Naive thymus-derived CD4-positive, alpha-beta T cell (primary cell): ENCODE measurements around the gene LBX2. TPM values are rescaled to one million over a fixed set of nuclear protein-coding genes. Genes with fewer than 3 reads are reported as not detected.
A peak's percentile ranks its signal among the peaks of the same experiment; 100 is the strongest.

Source experiments
- ATAC-seq: fragments of 150-1000 bp; cut with Tn5 transposase; 2 replicates; pipeline ENCODE4 v1.10.0; 2021; ENCODE audit warnings: mild to moderate bottlenecking, moderate library complexity
- CTCF ChIA-PET: fragments of 350-600 bp; sonication (Branson Sonifier 250); formaldehyde crosslinking; loops from one replicate; lab custom pipeline; 2021; ENCODE audit warnings: antibody characterized with exemption; lab: Charles Lee
- POLR2A ChIA-PET: fragments of 350-600 bp; sonication (Branson Sonifier 250); formaldehyde crosslinking; loops from one replicate; lab custom pipeline; 2021; ENCODE audit warnings: antibody characterized with exemption, inconsistent platforms; lab: Charles Lee
- DNase-seq, 9 donors: peaks; one replicate each; pipeline versions ENCODE4 v3.0.0 to v3.0.0-alpha.2; 2020 to 2022; ENCODE audit warnings: mixed read lengths in 1 of 9
- H3K27ac ChIP-seq: one replicate; pipeline ENCODE4 v1.7.0; 2013; ENCODE audit warnings: mild to moderate bottlenecking, low read depth, low read length, moderate library complexity
- H3K27me3 ChIP-seq, 2 donors: one replicate each; pipeline ENCODE4 v1.7.0; 2013; ENCODE audit warnings: low read length in 2 of 2, mild to moderate bottlenecking in 2 of 2, moderate library complexity in 2 of 2; ENCODE audit not compliant: control insufficient read depth in 2 of 2, insufficient read depth in 2 of 2
- H3K36me3 ChIP-seq, 3 experiments: 1 replicate in 2 of 3; 2 replicates in 1 of 3; pipeline ENCODE4 v1.7.0; 2013; ENCODE audit warnings: low read length in 3 of 3, mild to moderate bottlenecking in 3 of 3, moderate library complexity in 1 of 3; ENCODE audit not compliant: insufficient read depth in 3 of 3, control insufficient read depth in 2 of 3
- H3K4me1 ChIP-seq, 2 donors: one replicate each; pipeline ENCODE4 v1.7.0; 2013; ENCODE audit warnings: low read length in 2 of 2, mild to moderate bottlenecking in 2 of 2, moderate library complexity in 1 of 2; ENCODE audit not compliant: control insufficient read depth in 2 of 2, insufficient read depth in 2 of 2
- H3K4me3 ChIP-seq: 2 replicates; pipeline ENCODE4 v1.7.0; 2013; ENCODE audit warnings: mild to moderate bottlenecking, low read length
- H3K9me3 ChIP-seq, 3 experiments: 1 replicate in 2 of 3; 2 replicates in 1 of 3; pipeline ENCODE4 v1.7.0; 2013; ENCODE audit warnings: low read length in 3 of 3; ENCODE audit not compliant: control insufficient read depth in 2 of 3
- H3K27ac Mint-ChIP-seq, 9 donors: one replicate each; pipeline ENCODE4 v1.8.0; 2020 to 2022; ENCODE audit warnings: mixed read lengths in 9 of 9, mild to moderate bottlenecking in 8 of 9, moderate library complexity in 5 of 9, inconsistent platforms in 2 of 9
- H3K27me3 Mint-ChIP-seq, 5 donors: one replicate each; pipeline ENCODE4 v1.8.0; 2021 to 2022; ENCODE audit warnings: mixed read lengths in 5 of 5, mild to moderate bottlenecking in 1 of 5
- H3K36me3 Mint-ChIP-seq, 5 donors: one replicate each; pipeline ENCODE4 v1.8.0; 2020 to 2022; ENCODE audit warnings: mixed read lengths in 5 of 5, mild to moderate bottlenecking in 3 of 5, inconsistent platforms in 1 of 5
- H3K4me1 Mint-ChIP-seq, 7 donors: one replicate each; pipeline ENCODE4 v1.8.0; 2020 to 2022; ENCODE audit warnings: mixed read lengths in 7 of 7, mild to moderate bottlenecking in 3 of 7, inconsistent platforms in 1 of 7
- H3K4me3 Mint-ChIP-seq, 10 donors: one replicate each; pipeline ENCODE4 v1.8.0; 2020 to 2022; ENCODE audit warnings: mild to moderate bottlenecking in 10 of 10, mixed read lengths in 10 of 10, moderate library complexity in 6 of 10, inconsistent platforms in 2 of 10
- H3K9me3 Mint-ChIP-seq, 11 donors: one replicate each; pipeline ENCODE4 v1.8.0; 2020 to 2022; ENCODE audit warnings: mixed read lengths in 11 of 11, mild to moderate bottlenecking in 4 of 11, inconsistent platforms in 1 of 11, moderate library complexity in 1 of 11
- intact Hi-C, 2 donors: fragments of 100-400 bp; cut with micrococcal nuclease; formaldehyde crosslinking; loops; one replicate each; pipeline ENCODE4 v1.15.1; 2023
- polyA plus RNA-seq, 2 donors: library from polyadenylated mRNA; unstranded; fragments of 300-500 nt; fragmentation: Illumina TruSeq; gene quantifications; one replicate each; pipeline ENCODE4 v1.2.3, GENCODE V29; 2021
- total RNA-seq, 6 experiments: library from RNA in 5 of 6; stranded (reverse) in 5 of 6; gene quantifications; 1 replicate in 5 of 6; 2 replicates in 1 of 6; pipeline ENCODE4 v1.2.3 and lab custom pipeline; 2021 to 2026

The LBX2 gene
- total and polyA plus RNA-seq, 7 experiments from 2014 or later, result 0.44 to 0.65 TPM; not detected in 5

- peaks cover 4 to 43% of the 10 kb centered on the region in 2 donors for H3K27me3 ChIP-seq
- H3K4me1 Mint-ChIP-seq, result peaks cover 41 to 76% (median 62%) of the 10 kb centered on the region in 7 donors
These were observed 2.8 kb upstream of the LBX2 start for GRCh38 chr2:74502147-74502719.

DNA sequence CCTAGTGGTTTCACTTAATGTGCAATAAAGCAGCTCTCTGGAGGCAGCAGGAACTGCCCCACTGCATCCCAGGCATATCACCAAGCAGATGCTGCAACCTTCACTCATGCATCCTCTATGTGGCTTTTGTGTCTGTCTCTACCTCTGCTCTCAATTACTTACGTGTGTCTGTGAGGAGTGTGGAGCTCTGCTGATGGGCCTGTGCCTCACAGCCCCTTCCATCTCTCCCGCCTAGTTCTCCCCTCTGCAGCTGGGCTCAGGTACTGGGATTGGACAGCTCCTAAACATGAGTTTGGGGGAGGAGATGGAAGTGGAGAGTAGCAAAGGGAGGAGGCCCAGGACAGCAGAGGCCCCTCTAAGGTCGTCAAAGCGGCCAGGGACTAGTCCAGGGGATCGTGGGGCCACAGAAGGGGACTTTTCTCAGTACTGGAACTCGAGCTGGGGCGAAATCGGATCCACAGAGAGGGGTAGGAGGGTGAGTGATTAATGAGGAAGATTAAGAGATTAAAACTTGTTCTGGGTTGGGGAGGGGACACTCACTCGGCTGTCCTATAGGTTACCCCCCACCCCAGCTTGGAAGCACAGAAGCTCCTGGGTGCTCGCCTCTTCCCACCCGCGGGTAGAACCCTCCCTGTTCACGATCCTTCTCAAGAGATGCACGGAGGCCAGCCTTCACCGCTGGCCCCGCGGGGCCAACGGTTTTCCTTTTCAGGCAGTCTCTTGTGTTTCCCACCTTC, 2.1 kb upstream of the LBX2 start:
- peaks cover 13 to 47% of the 10 kb centered on the region in 2 donors for H3K4me1 ChIP-seq
- H3K9me3 ChIP-seq, result no peaks in the 10 kb centered on the region
- POLR2A ChIA-PET, result interaction anchor here (1.0 to 1.8 kb wide), 6 partner anchors 10 to 29 kb away, joined by 3 to 5 read pairs (median 4); partner anchors contain the start of genes AUP1, CCDC142, HTRA2 and MRPL53
- intact Hi-C loops, result loop anchor here in 1 of 2 donors (10.0 kb wide), 1 partner anchor 153 kb away; the partner anchor contains the start of gene SEMA4F
- peaks cover 34 to 69% (median 57%) of the 10 kb centered on the region in 7 donors for H3K4me1 Mint-ChIP-seq
- H3K9me3 Mint-ChIP-seq, result peaks cover 0 to 2% (median 0%) of the 10 kb centered on the region in 11 donors
- CTCF ChIA-PET, result interaction anchor here (0.8 kb wide), 1 partner anchor 45 kb away, joined by 3 read pairs; no protein-coding TSS in a partner anchor
- peak overlapping the region in 7 of 10 donors; percentile 16 to 75 (median 64) for H3K4me3 Mint-ChIP-seq
- no peak for DNase-seq
- peak overlapping the region in 2 of 9 donors; percentile 14 to 15 for H3K27ac Mint-ChIP-seq
- H3K4me3 ChIP-seq, result no peak overlapping the region
- no peak for ATAC-seq
- no peak overlapping the region for H3K27ac ChIP-seq
- H3K27me3 Mint-ChIP-seq, result peaks cover 60 to 76% (median 69%) of the 10 kb centered on the region in 5 donors
- H3K36me3 Mint-ChIP-seq, result peaks cover 11 to 28% (median 21%) of the 10 kb centered on the region in 5 donors
- H3K27me3 ChIP-seq, result peaks cover 4 to 43% of the 10 kb centered on the region in 2 donors
- H3K36me3 ChIP-seq, result peaks cover 0 to 16% (median 5%) of the 10 kb centered on the region in 3 experiments

More at GRCh38 chr2:74502147-74502719, 2.8 kb upstream of the LBX2 start:
- Mint-ChIP-seq H3K4me3 (peak overlapping the region; percentile 52 to 81 (median 66)), H3K36me3 (peaks cover 12 to 32% (median 27%) of the 10 kb centered on the region in 5 donors), H3K27me3 (peaks cover 60 to 78% (median 69%) of the 10 kb centered on the region in 5 donors), H3K9me3 (peaks cover 0 to 3% (median 0%) of the 10 kb centered on the region in 11 donors), H3K27ac (peak overlapping the region in 2 of 9 donors; percentile 14 to 15)
- peaks cover 0 to 17% (median 5%) of the 10 kb centered on the region in 3 experiments for H3K36me3 ChIP-seq
- intact Hi-C loops, result loop anchor here in 1 of 2 donors (10.0 kb wide), 1 partner anchor 153 kb away; the partner anchor contains the start of gene SEMA4F
- H3K9me3 ChIP-seq, result no peaks in the 10 kb centered on the region
- no peak for DNase-seq
- H3K4me1 ChIP-seq, result peaks cover 17 to 52% of the 10 kb centered on the region in 2 donors
- no peak overlapping the region for H3K27ac ChIP-seq
- ChIA-PET CTCF (no interaction called here), POLR2A (interaction anchor here (1.6 to 4.3 kb wide), 2 partner anchors 19 to 27 kb away, joined by 4 to 11 read pairs; partner anchors contain the start of genes AUP1, CCDC142, HTRA2 and TTC31)
- peak overlapping the region; percentile 36 for H3K4me3 ChIP-seq
- no peak for ATAC-seq

DNA sequence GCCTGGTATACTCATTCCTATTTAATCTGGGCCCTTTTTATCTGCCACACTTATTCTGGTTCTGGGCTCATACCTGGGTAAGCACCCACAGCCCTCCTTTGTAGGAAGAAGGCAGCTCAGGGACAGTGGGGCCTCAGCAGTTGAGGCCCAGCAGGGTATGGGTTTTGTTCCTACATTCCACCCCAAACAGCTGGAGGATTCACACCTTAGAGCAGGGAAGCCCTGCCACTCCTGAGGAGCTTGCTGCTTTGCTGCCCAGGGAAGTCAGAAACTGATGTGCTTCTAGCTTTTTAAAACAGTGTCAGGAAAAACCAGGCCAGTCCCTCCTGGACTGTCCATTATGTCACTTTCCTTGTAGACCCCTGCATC, 1.2 kb upstream of the LBX2 start:
- Histone ChIP-seq H3K4me1 (peaks cover 13 to 38% of the 10 kb centered on the region in 2 donors), H3K27me3 (peaks cover 4 to 40% of the 10 kb centered on the region in 2 donors), H3K4me3 (no peak overlapping the region), H3K36me3 (peaks cover 0 to 12% (median 3%) of the 10 kb centered on the region in 3 experiments), H3K9me3 (no peaks in the 10 kb centered on the region), H3K27ac (no peak overlapping the region)
- CTCF ChIA-PET, result interaction anchor here (0.8 kb wide), 1 partner anchor 44 kb away, joined by 3 read pairs; no protein-coding TSS in a partner anchor
- ATAC-seq, result no peak
- POLR2A ChIA-PET, result interaction anchor here (1.0 to 1.8 kb wide), 6 partner anchors 9 to 45 kb away, joined by 3 to 5 read pairs (median 3); partner anchors contain the start of genes AUP1, HTRA2, INO80B and MRPL53
- peaks cover 11 to 24% (median 17%) of the 10 kb centered on the region in 5 donors for H3K36me3 Mint-ChIP-seq
- intact Hi-C loops, result loop anchor here in 1 of 2 donors (10.0 kb wide), 1 partner anchor 154 kb away; the partner anchor contains the start of gene SEMA4F
- H3K4me1 Mint-ChIP-seq, result peaks cover 32 to 63% (median 54%) of the 10 kb centered on the region in 7 donors
- no peak for DNase-seq
- H3K4me3 Mint-ChIP-seq, result peak overlapping the region in 3 of 10 donors; percentile 21 to 50 (median 23)
- H3K9me3 Mint-ChIP-seq, result peaks cover 0 to 2% (median 0%) of the 10 kb centered on the region in 11 donors
- H3K27me3 Mint-ChIP-seq, result peaks cover 58 to 69% (median 63%) of the 10 kb centered on the region in 5 donors
- H3K27ac Mint-ChIP-seq, result peak overlapping the region in 1 of 9 donors; percentile 5

- no peak overlapping the region for H3K27ac Mint-ChIP-seq
- peaks cover 4 to 38% of the 10 kb centered on the region in 2 donors for H3K27me3 ChIP-seq
These were observed 656 bp upstream of the LBX2 start for GRCh38 chr2:74499940-74500577.

GRCh38 chr2:74498500-74499266, 720 bp downstream of the LBX2 start:
- DNase-seq, result peak in 2 of 9 donors; percentile 29 to 37

More at GRCh38 chr2:74499940-74500577, 656 bp upstream of the LBX2 start:
- POLR2A ChIA-PET, result interaction anchor here (1.0 to 1.8 kb wide), 5 partner anchors 7 to 45 kb away, joined by 3 to 5 read pairs (median 3); partner anchors contain the start of genes AUP1, HTRA2, INO80B and MRPL53
- Mint-ChIP-seq H3K27me3 (peaks cover 53 to 69% (median 58%) of the 10 kb centered on the region in 5 donors), H3K4me1 (peaks cover 30 to 59% (median 50%) of the 10 kb centered on the region in 7 donors), H3K9me3 (peaks cover 0 to 2% (median 0%) of the 10 kb centered on the region in 11 donors), H3K4me3 (peak overlapping the region in 8 of 10 donors; percentile 10 to 50 (median 22)), H3K36me3 (peaks cover 9 to 19% (median 12%) of the 10 kb centered on the region in 5 donors)
- Histone ChIP-seq H3K4me3 (no peak overlapping the region), H3K4me1 (peaks cover 13 to 35% of the 10 kb centered on the region in 2 donors), H3K9me3 (no peaks in the 10 kb centered on the region), H3K27ac (no peak overlapping the region), H3K36me3 (peaks cover 0 to 7% (median 0%) of the 10 kb centered on the region in 3 experiments)
- DNase-seq, result no peak
- CTCF ChIA-PET, result no interaction called here
- no peak for ATAC-seq
- intact Hi-C loops, result loop anchor here in 1 of 2 donors (2.0 to 10.0 kb wide), 2 partner anchors 15 to 155 kb away; partner anchors contain the start of genes SEMA4F and TLX2

More at GRCh38 chr2:74498500-74499266, 720 bp downstream of the LBX2 start:
- peaks cover 0 to 8% (median 0%) of the 10 kb centered on the region in 3 experiments for H3K36me3 ChIP-seq
- ChIA-PET POLR2A (interaction anchor here (1.1 to 1.4 kb wide), 2 partner anchors 9 to 40 kb away, joined by 3 to 4 read pairs; partner anchors contain the start of genes PCGF1 and WBP1), CTCF (no interaction called here)
- Mint-ChIP-seq H3K27me3 (peaks cover 39 to 58% (median 47%) of the 10 kb centered on the region in 5 donors), H3K9me3 (no peaks in the 10 kb centered on the region), H3K4me1 (peaks cover 20 to 45% (median 37%) of the 10 kb centered on the region in 7 donors), H3K36me3 (peaks cover 2 to 12% (median 8%) of the 10 kb centered on the region in 5 donors), H3K27ac (peak overlapping the region in 4 of 9 donors; percentile 3 to 85 (median 33)), H3K4me3 (peak overlapping the region; percentile 63 to 97 (median 86))
- H3K4me1 ChIP-seq, result peaks cover 13 to 35% of the 10 kb centered on the region in 2 donors
- peak; percentile 52 for ATAC-seq
- peak overlapping the region; percentile 61 for H3K4me3 ChIP-seq
- intact Hi-C loops, result loop anchor here in 1 of 2 donors (1.0 to 2.0 kb wide), 3 partner anchors 9 to 31 kb away; partner anchors contain the start of genes AUP1, HTRA2, PCGF1 and TLX2
- no peak overlapping the region for H3K27ac ChIP-seq
- H3K27me3 ChIP-seq, result peaks cover 4 to 33% of the 10 kb centered on the region in 2 donors
- H3K9me3 ChIP-seq, result no peaks in the 10 kb centered on the region
